ENCODE measurements around the gene FAM9B. TPM values are rescaled to one million over a fixed set of nuclear protein-coding genes. Genes with fewer than 3 reads are reported as not detected.
"Not testable (repeated sequence)": the region's sequence is repeated elsewhere in the genome, so short reads cannot be mapped to it uniquely, and the experiment has no call there.

Gene FAM9B
- total RNA-seq, 2 donors from 2014 or later, result not detected

DNA sequence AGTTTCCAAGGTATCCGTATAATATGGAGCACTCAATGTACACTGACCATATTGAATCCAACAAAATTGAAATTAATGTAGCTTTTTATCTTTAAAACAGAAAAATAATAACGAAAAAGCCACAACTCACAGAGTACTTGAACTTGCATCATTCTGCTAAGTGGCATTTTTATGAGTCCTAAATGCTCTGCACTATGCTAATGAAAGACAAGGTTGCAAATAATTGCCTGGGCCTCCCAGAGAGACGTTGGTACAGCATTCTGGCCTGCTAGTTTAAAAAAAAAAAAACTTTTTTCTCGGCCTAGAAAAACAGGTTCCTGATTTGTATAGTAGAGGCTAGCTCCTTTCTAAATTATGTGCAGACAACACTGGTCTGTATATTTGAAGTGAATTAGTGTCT is 4.3 kb upstream of the FAM9B start:
- TF ChIP-seq, protein P1, sequence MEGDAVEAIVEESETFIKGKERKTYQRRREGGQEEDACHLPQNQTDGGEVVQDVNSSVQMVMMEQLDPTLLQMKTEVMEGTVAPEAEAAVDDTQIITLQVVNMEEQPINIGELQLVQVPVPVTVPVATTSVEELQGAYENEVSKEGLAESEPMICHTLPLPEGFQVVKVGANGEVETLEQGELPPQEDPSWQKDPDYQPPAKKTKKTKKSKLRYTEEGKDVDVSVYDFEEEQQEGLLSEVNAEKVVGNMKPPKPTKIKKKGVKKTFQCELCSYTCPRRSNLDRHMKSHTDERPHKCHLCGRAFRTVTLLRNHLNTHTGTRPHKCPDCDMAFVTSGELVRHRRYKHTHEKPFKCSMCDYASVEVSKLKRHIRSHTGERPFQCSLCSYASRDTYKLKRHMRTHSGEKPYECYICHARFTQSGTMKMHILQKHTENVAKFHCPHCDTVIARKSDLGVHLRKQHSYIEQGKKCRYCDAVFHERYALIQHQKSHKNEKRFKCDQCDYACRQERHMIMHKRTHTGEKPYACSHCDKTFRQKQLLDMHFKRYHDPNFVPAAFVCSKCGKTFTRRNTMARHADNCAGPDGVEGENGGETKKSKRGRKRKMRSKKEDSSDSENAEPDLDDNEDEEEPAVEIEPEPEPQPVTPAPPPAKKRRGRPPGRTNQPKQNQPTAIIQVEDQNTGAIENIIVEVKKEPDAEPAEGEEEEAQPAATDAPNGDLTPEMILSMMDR (IDR thresholded peaks at IDR 0.05), result no peak
- DNase-seq (ENCODE audit: low spot score), result no peak
- Histone ChIP-seq H3K9me3 (peaks cover 0 to 8% of the 10 kb centered on the region in 2 donors), H3K4me3 (no peak overlapping the region), H3K4me1 (no peaks in the 10 kb centered on the region), H3K27ac (no peak overlapping the region), H3K36me3 (no peaks in the 10 kb centered on the region), H3K27me3 (no peaks in the 10 kb centered on the region)

DNA sequence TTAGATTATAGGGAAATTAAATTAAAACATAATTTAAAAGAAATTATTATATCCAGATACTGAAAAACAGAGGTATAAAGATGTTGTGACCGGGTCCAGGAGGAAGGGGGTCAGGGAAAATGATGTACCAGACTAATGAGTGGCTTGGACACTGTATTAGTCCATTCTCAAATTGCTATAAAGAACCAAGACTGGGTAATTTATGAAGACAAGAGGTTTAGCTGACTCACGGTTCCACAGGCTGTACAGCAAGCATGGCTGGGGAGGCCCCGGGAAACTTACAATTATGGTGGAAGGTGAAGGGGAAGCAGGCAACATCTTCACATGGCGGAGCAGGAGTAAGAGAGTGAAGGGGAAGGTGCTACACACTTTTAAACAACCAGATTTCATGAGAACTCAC is 3.4 kb upstream of the FAM9B start:
- Histone ChIP-seq H3K27ac (no peak overlapping the region), H3K4me3 (no peak overlapping the region), H3K36me3 (no peaks in the 10 kb centered on the region), H3K9me3 (peaks cover 0 to 8% of the 10 kb centered on the region in 2 donors), H3K4me1 (no peaks in the 10 kb centered on the region), H3K27me3 (no peaks in the 10 kb centered on the region)
- TF ChIP-seq, protein P1 (IDR thresholded peaks at IDR 0.05), result no peak
- DNase-seq (ENCODE audit: low spot score), result no peak

DNA sequence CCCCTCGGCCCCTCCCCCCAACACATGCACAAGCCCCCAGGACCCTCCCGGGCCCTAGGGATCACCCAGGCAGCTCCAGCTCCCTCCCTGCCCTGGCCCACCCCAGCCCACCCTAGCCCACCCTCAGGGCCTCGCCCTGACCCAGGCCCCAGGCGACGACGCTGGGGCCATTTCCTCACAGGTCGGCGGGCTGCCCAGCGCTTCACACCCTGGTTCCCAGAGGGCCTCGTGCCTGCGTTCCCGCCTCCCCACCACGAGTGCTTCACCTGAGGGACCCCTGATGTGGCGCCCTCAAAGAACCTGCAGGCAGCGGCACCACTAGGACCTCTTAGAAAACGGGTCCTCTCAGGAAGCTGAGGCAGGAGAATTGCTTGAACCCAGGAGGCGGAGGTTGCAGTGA is 341 bp downstream of the FAM9B start:
- TF ChIP-seq, protein P1 (IDR thresholded peaks at IDR 0.05), result no peak
- H3K4me1 ChIP-seq, result no peaks in the 10 kb centered on the region
- DNase-seq (ENCODE audit: low spot score), result no peak

DNA sequence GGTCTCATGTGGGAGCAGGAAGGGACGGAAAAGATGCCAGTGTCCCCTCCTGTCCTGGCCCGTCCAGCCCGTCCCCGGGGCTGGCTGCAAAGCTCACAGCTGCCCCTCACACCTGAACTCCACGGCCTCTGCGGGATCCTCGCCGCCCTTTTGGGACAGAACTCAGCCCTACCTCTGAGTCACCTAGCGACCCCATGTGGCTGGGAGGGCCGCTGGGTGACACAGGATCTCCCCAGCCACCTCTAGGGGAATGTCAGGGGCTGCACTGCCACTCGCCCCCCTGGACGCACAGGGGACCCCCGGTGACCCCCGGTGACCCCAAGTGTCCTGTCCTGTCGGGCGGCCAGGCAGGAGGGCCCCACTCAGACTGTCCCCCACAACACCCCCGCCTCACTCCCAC is 748 bp downstream of the FAM9B start:
- TF ChIP-seq, protein P1 (IDR thresholded peaks at IDR 0.05), result no peak
- DNase-seq (ENCODE audit: low spot score), result no peak
- Histone ChIP-seq H3K4me1 (no peaks in the 10 kb centered on the region), H3K9me3 (no peaks in the 10 kb centered on the region), H3K27ac (no peak overlapping the region), H3K36me3 (no peaks in the 10 kb centered on the region), H3K27me3 (no peaks in the 10 kb centered on the region), H3K4me3 (no peak overlapping the region)

More for the DNA sequence above, 341 bp downstream of the FAM9B start:
- Histone ChIP-seq H3K4me3 (no peak overlapping the region), H3K36me3 (no peaks in the 10 kb centered on the region), H3K27ac (no peak overlapping the region), H3K9me3 (no peaks in the 10 kb centered on the region), H3K27me3 (no peaks in the 10 kb centered on the region)

DNA sequence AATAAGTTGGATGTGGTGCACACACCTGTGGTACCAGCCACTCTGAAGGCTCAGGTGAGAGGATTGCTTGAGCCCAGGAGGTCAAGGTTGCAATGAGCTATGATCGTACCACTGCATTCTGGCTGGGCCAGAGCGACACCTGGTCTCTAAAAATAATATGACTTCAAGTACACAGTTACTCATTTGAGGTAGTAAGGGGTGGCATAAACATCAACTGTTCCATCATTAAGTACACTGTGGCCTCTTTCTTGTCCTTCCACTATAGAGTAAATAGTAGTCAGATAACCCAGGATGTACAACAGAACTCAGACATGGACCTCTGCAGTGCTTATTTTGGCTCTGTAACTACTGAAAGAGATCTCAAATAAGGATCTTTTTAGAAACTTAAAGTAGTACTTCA is 10.6 kb downstream of the FAM9B start:
- no peaks in the 10 kb centered on the region for H3K36me3 ChIP-seq
- TF ChIP-seq, protein P1 (IDR thresholded peaks at IDR 0.05), result no peak
- H3K27ac ChIP-seq, result no peak overlapping the region
- no peak overlapping the region for H3K4me3 ChIP-seq
- DNase-seq (ENCODE audit: low spot score), result no peak
- no peaks in the 10 kb centered on the region for H3K9me3 ChIP-seq
- no peaks in the 10 kb centered on the region for H3K4me1 ChIP-seq
- H3K27me3 ChIP-seq, result no peaks in the 10 kb centered on the region

GRCh38 chrX:9019151-9019550 is 14.8 kb downstream of the FAM9B start:
- Histone ChIP-seq H3K36me3 (no peaks in the 10 kb centered on the region), H3K27ac (no peak overlapping the region), H3K27me3 (no peaks in the 10 kb centered on the region), H3K9me3 (no peaks in the 10 kb centered on the region), H3K4me3 (no peak overlapping the region), H3K4me1 (no peaks in the 10 kb centered on the region)
- TF ChIP-seq, protein P1 (IDR thresholded peaks at IDR 0.05), result no peak
- no peak for DNase-seq (ENCODE audit: low spot score)

GRCh38 chrX:9018332-9018731 is 15.6 kb downstream of the FAM9B start:
- H3K36me3 ChIP-seq; DNase-seq (ENCODE audit: low spot score); H3K27ac ChIP-seq; H3K4me3 ChIP-seq; H3K9me3 ChIP-seq; H3K27me3 ChIP-seq; H3K4me1 ChIP-seq: not testable (repeated sequence)

All from right atrium auricular region (tissue), 2 donors.